Caco-2 (cell line): ENCODE measurements around the gene ORMDL2. TPM values are rescaled to one million over a fixed set of nuclear protein-coding genes. Genes with fewer than 3 reads are reported as not detected.
A peak's percentile ranks its signal among the peaks of the same experiment; 100 is the strongest.

ENCODE experiments used
- BruUV-seq: library from RNA; stranded (reverse); fragments of 400-500 nt; replicated peaks from 2 replicates; lab custom pipeline; 2021; lab: Mats Ljungman, UMichigan
- CTCF ChIA-PET: fragments of 300-600 bp; sonication (Branson Sonifier 250); formaldehyde crosslinking; loops from one replicate; lab custom pipeline; 2022; ENCODE audit warnings: antibody characterized with exemption; lab: Charles Lee
- POLR2A ChIA-PET: fragments of 300-600 bp; sonication (Branson Sonifier 250); formaldehyde crosslinking; loops from one replicate; lab custom pipeline; 2022; ENCODE audit warnings: antibody characterized with exemption; lab: Charles Lee
- DNase-seq, 2 experiments: peaks; one replicate each; pipeline versions ENCODE4 v3.0.0 to v3.0.0-alpha.2; 2020 to 2022
- H3K27me3 ChIP-seq: replicated peaks from 2 replicates; pipeline ENCODE4 v1.6.0; 2011; ENCODE audit warnings: low read length; ENCODE audit not compliant: control insufficient read depth, insufficient read depth
- H3K36me3 ChIP-seq: 2 replicates; pipeline ENCODE4 v1.5.1; 2011; ENCODE audit warnings: low read length; ENCODE audit not compliant: control insufficient read depth, insufficient read depth
- H3K4me1 ChIP-seq: fragments of 250-450 bp; sonication (Bioruptor Pico); 2 replicates; pipeline ENCODE4 v1.5.1; 2020; ENCODE audit warnings: mild to moderate bottlenecking
- H3K4me3 ChIP-seq: 2 replicates; pipeline ENCODE4 v1.5.1; 2011; ENCODE audit warnings: low read depth, mild to moderate bottlenecking, control low read depth, low read length
- H3K9me3 ChIP-seq: fragments of 250-450 bp; sonication (Bioruptor Pico); 2 replicates; pipeline ENCODE4 v1.5.1; 2020; ENCODE audit warnings: mild to moderate bottlenecking, moderate library complexity
- H3K27ac Mint-ChIP-seq: one replicate; pipeline ENCODE4 v1.8.0; 2022; ENCODE audit warnings: mixed read lengths; ENCODE audit not compliant: unreplicated experiment
- H3K27me3 Mint-ChIP-seq: one replicate; pipeline ENCODE4 v1.8.0; 2022; ENCODE audit warnings: mixed read lengths; ENCODE audit not compliant: insufficient read depth, unreplicated experiment
- H3K36me3 Mint-ChIP-seq: one replicate; pipeline ENCODE4 v1.8.0; 2022; ENCODE audit warnings: mild to moderate bottlenecking, mixed read lengths; ENCODE audit not compliant: insufficient read depth, unreplicated experiment
- H3K4me1 Mint-ChIP-seq: one replicate; pipeline ENCODE4 v1.8.0; 2022; ENCODE audit warnings: low read depth, mixed read lengths; ENCODE audit not compliant: unreplicated experiment
- H3K4me3 Mint-ChIP-seq: one replicate; pipeline ENCODE4 v1.8.0; 2022; ENCODE audit warnings: mild to moderate bottlenecking, moderate library complexity, mixed read lengths; ENCODE audit not compliant: unreplicated experiment
- H3K9me3 Mint-ChIP-seq: one replicate; pipeline ENCODE4 v1.8.0; 2022; ENCODE audit warnings: mixed read lengths; ENCODE audit not compliant: unreplicated experiment
- CTCF ChIP-seq, 2 experiments: fragments of 200-600 bp in 1 of 2; IDR thresholded peaks; 1 replicate in 1 of 2; 2 replicates in 1 of 2; pipeline versions ENCODE4 v1.5.1 to v1.8.0; 2011 to 2022; ENCODE audit warnings: antibody characterized with exemption in 1 of 2, control low read depth in 1 of 2, inconsistent platforms in 1 of 2, low read depth in 1 of 2, low read length in 1 of 2, mild to moderate bottlenecking in 1 of 2, moderate library complexity in 1 of 2; ENCODE audit not compliant: insufficient read depth in 1 of 2, severe bottlenecking in 1 of 2, unreplicated experiment in 1 of 2
- intact Hi-C: fragments of 100-400 bp; cut with micrococcal nuclease; formaldehyde crosslinking; loops from one replicate; pipeline ENCODE4 v1.10.0; 2022; ENCODE audit not compliant: unreplicated experiment
- total RNA-seq: library from RNA; stranded (reverse); gene quantifications from 2 replicates; pipeline ENCODE4 v1.2.3, GENCODE V29; 2022

ORMDL2 gene
- total RNA-seq, 1 experiment from 2014 or later = 44.0 TPM

GRCh38 chr12:55797068-55797467 lies 20.8 kb upstream of the ORMDL2 start:
- Mint-ChIP-seq H3K4me1 (peaks cover 7% of the 10 kb centered on the region), H3K4me3 (no peak overlapping the region), H3K36me3 (peaks cover 73% of the 10 kb centered on the region), H3K9me3 (no peaks in the 10 kb centered on the region), H3K27me3 (no peaks in the 10 kb centered on the region), H3K27ac (peak overlapping the region; percentile 32)
- Histone ChIP-seq H3K27me3 (no peaks in the 10 kb centered on the region), H3K4me1 (no peaks in the 10 kb centered on the region), H3K9me3 (no peaks in the 10 kb centered on the region), H3K4me3 (no peak overlapping the region), H3K36me3 (no peaks in the 10 kb centered on the region; the same call in 1 of the 2 replicates)
- peak in 1 of 2 experiments; percentile 56 for DNase-seq
- ChIA-PET POLR2A (no interaction called here), CTCF (interaction anchor here (0.6 to 3.0 kb wide), 7 partner anchors 8 to 59 kb away, joined by 3 to 37 read pairs (median 3); partner anchors contain the start of gene DNAJC14)
- TF ChIP-seq CTCF (IDR thresholded peaks at IDR 0.05; ENCODE audit: insufficient read depth in 1 of 2, low read depth in 1 of 2, low read length in 1 of 2, severe bottlenecking in 1 of 2, unreplicated experiment in 1 of 2) = peak; percentile 53 to 61
- no TSS peak for BruUV-seq
- intact Hi-C loops = loop anchor here (1.0 kb wide), 2 partner anchors 54 to 59 kb away; partner anchors contain the start of gene GDF11

GRCh38 chr12:55797550-55797949 lies 20.3 kb upstream of the ORMDL2 start:
- CTCF ChIA-PET = interaction anchor here (0.6 to 3.0 kb wide), 7 partner anchors 9 to 59 kb away, joined by 3 to 37 read pairs (median 3); partner anchors contain the start of gene DNAJC14
- no TSS peak for BruUV-seq
- H3K4me3 Mint-ChIP-seq = no peak overlapping the region

GRCh38 chr12:55806982-55807381 lies 10.9 kb upstream of the ORMDL2 start:
- CTCF ChIA-PET = no interaction called here

More at GRCh38 chr12:55797550-55797949, 20.3 kb upstream of the ORMDL2 start:
- intact Hi-C loops = loop anchor here (1.0 kb wide), 2 partner anchors 54 to 59 kb away; partner anchors contain the start of gene GDF11
- H3K27ac Mint-ChIP-seq = no peak overlapping the region
- POLR2A ChIA-PET = no interaction called here
- H3K36me3 Mint-ChIP-seq = peaks cover 74% of the 10 kb centered on the region
- no peak for TF ChIP-seq CTCF (IDR thresholded peaks at IDR 0.05; ENCODE audit: insufficient read depth in 1 of 2, low read depth in 1 of 2, low read length in 1 of 2, severe bottlenecking in 1 of 2, unreplicated experiment in 1 of 2)
- no peaks in the 10 kb centered on the region for H3K9me3 Mint-ChIP-seq
- Histone ChIP-seq H3K27me3 (no peaks in the 10 kb centered on the region), H3K4me3 (no peak overlapping the region), H3K9me3 (no peaks in the 10 kb centered on the region), H3K4me1 (no peaks in the 10 kb centered on the region), H3K36me3 (no peaks in the 10 kb centered on the region; the same call in 1 of the 2 replicates)
- DNase-seq = no peak
- peaks cover 7% of the 10 kb centered on the region for H3K4me1 Mint-ChIP-seq
- no peaks in the 10 kb centered on the region for H3K27me3 Mint-ChIP-seq

More at GRCh38 chr12:55806982-55807381, 10.9 kb upstream of the ORMDL2 start:
- POLR2A ChIA-PET = no interaction called here
- intact Hi-C loops = no loop called here
- no peak overlapping the region for H3K4me3 Mint-ChIP-seq
- BruUV-seq = no TSS peak
- peaks cover 50% of the 10 kb centered on the region for H3K36me3 Mint-ChIP-seq
- no peaks in the 10 kb centered on the region for H3K27me3 Mint-ChIP-seq
- no peak for DNase-seq
- Histone ChIP-seq H3K4me3 (no peak overlapping the region), H3K9me3 (no peaks in the 10 kb centered on the region), H3K36me3 (no peaks in the 10 kb centered on the region), H3K4me1 (no peaks in the 10 kb centered on the region), H3K27me3 (no peaks in the 10 kb centered on the region)
- H3K27ac Mint-ChIP-seq = no peak overlapping the region
- no peaks in the 10 kb centered on the region for H3K9me3 Mint-ChIP-seq
- peaks cover 8% of the 10 kb centered on the region for H3K4me1 Mint-ChIP-seq
- no peak for TF ChIP-seq CTCF (IDR thresholded peaks at IDR 0.05; ENCODE audit: insufficient read depth in 1 of 2, low read depth in 1 of 2, low read length in 1 of 2, severe bottlenecking in 1 of 2, unreplicated experiment in 1 of 2)
